DND-41 (cell line): ENCODE data around the gene IFNL1.

ENCODE experiments used
- CTCF ChIP-seq: IDR thresholded peaks from 2 replicates; pipeline ENCODE4 v1.5.1; 2012; ENCODE audit warnings: borderline replicate concordance, low read length, moderate library complexity, mild to moderate bottlenecking; ENCODE audit not compliant: poor library complexity, severe bottlenecking; ENCODE audit errors: extremely low read depth
- EZH2 ChIP-seq: IDR thresholded peaks from 3 replicates; pipeline ENCODE4 v1.6.1; 2012; ENCODE audit warnings: borderline replicate concordance, low read depth, mild to moderate bottlenecking, moderate library complexity, low read length, inconsistent platforms; ENCODE audit not compliant: severe bottlenecking

- no peak for TF ChIP-seq CTCF
- no peak for TF ChIP-seq EZH2
Observed at GRCh38 chr19:39341129-39341718, 45.0 kb downstream of the IFNL1 start.
